Esophagus squamous epithelium (tissue), 4 donors: ENCODE results near the gene ACP7.

Experiments
- CTCF ChIP-seq, 6 experiments: fragments of 450-650 bp in 4 of 6; fragments of 200-600 bp in 2 of 6; sonication (generic) in 2 of 6; IDR thresholded peaks; one replicate each; pipeline ENCODE4 v1.5.1; 2016 to 2019; ENCODE audit warnings: antibody characterized with exemption in 6 of 6, mild to moderate bottlenecking in 4 of 6, moderate library complexity in 4 of 6
- POLR2A ChIP-seq, 4 donors: fragments of 450-650 bp; IDR thresholded peaks; one replicate each; pipeline ENCODE4 v1.6.1; 2017; ENCODE audit warnings: antibody characterized with exemption in 4 of 4, mild to moderate bottlenecking in 4 of 4, moderate library complexity in 3 of 4

GRCh38 chr19:39083983-39084731, at the start of gene ACP7:
- TF ChIP-seq POLR2A (IDR thresholded peaks at IDR 0.05): no peak
- no peak for TF ChIP-seq CTCF (IDR thresholded peaks at IDR 0.05)
